OCI-LY3 (cell line): ENCODE data around the gene GABRR1.

Experiments
- H2AFZ ChIP-seq: fragments of 200-600, 300-600 bp; shearing (Covaris generic); 2 replicates; pipeline ENCODE4 v1.6.0; 2014; ENCODE audit warnings: antibody characterized with exemption, low read depth, low read length
- H3K27ac ChIP-seq: fragments of 200-600, 300-600 bp; sonication (generic); 2 replicates; pipeline ENCODE4 v1.5.1; 2014; ENCODE audit warnings: mild to moderate bottlenecking, low read length, moderate library complexity, mixed read lengths
- H3K27me3 ChIP-seq: fragments of 200-600, 300-600 bp; sonication (generic); 2 replicates; pipeline ENCODE4 v1.6.1; 2014; ENCODE audit warnings: low read depth, low read length, mixed read lengths
- H3K36me3 ChIP-seq: fragments of 200-600, 300-600 bp; sonication (generic); replicated peaks from 2 replicates; pipeline ENCODE3; 2014; ENCODE audit warnings: low read depth, low read length, mixed read lengths
- H3K4me1 ChIP-seq: fragments of 300-600, 200-600 bp; sonication (generic); 2 replicates; pipeline ENCODE4 v1.6.1; 2014; ENCODE audit warnings: low read length, mixed read lengths
- H3K4me2 ChIP-seq: fragments of 200-600, 300-600 bp; sonication (generic); 2 replicates; pipeline ENCODE4 v1.6.1; 2014; ENCODE audit warnings: low read length, mixed read lengths
- H3K4me3 ChIP-seq: fragments of 300-600, 200-600 bp; sonication (generic); 2 replicates; pipeline ENCODE4 v1.5.1; 2014; ENCODE audit warnings: antibody characterized with exemption, mild to moderate bottlenecking, low read length, moderate library complexity
- H3K79me2 ChIP-seq: fragments of 300-600, 200-600 bp; shearing (Covaris generic); 2 replicates; pipeline ENCODE4 v1.6.1; 2014; ENCODE audit warnings: mild to moderate bottlenecking, low read length, mixed read lengths
- H3K9ac ChIP-seq: fragments of 300-600, 200-600 bp; shearing (Covaris generic); 2 replicates; pipeline ENCODE4 v1.6.0; 2014; ENCODE audit warnings: mild to moderate bottlenecking, low read length, moderate library complexity
- H3K9me3 ChIP-seq: fragments of 200-600, 300-600 bp; shearing (Covaris generic); 2 replicates; pipeline ENCODE4 v1.6.1; 2014; ENCODE audit warnings: low read length, mixed read lengths; ENCODE audit not compliant: insufficient read depth
- H4K20me1 ChIP-seq: fragments of 200-600, 300-600 bp; sonication (generic); 2 replicates; pipeline ENCODE4 v1.6.1; 2016; ENCODE audit warnings: low read length, mixed read lengths; ENCODE audit not compliant: insufficient read depth
- CTCF ChIP-seq: fragments of 200-600, 300-600 bp; sonication (generic); IDR thresholded peaks from 2 replicates; pipeline ENCODE4 v1.5.1; 2014; ENCODE audit warnings: antibody characterized with exemption, low read length, low read depth
- EZH2phosphoT487 ChIP-seq: fragments of 200-600 bp; shearing (Covaris generic); IDR thresholded peaks from 2 replicates; pipeline ENCODE4 v1.6.1; 2018; ENCODE audit warnings: antibody characterized with exemption, mixed run types, low read depth

GABRR1 gene

GRCh38 chr6:89258912-89259311, 41.8 kb upstream of the GABRR1 start:
- no peak for TF ChIP-seq EZH2phosphoT487
- TF ChIP-seq CTCF = no peak
- no peak overlapping the region for H2AFZ ChIP-seq
- H3K4me3 ChIP-seq = no peak overlapping the region
- H3K4me1 ChIP-seq = no peaks in the 10 kb centered on the region
- no peak overlapping the region for H3K27ac ChIP-seq
- no peak overlapping the region for H3K4me2 ChIP-seq
- no peaks in the 10 kb centered on the region for H4K20me1 ChIP-seq
- no peaks in the 10 kb centered on the region for H3K36me3 ChIP-seq
- no peaks in the 10 kb centered on the region for H3K9me3 ChIP-seq
- no peak overlapping the region for H3K9ac ChIP-seq
- no peaks in the 10 kb centered on the region for H3K79me2 ChIP-seq
- no peaks in the 10 kb centered on the region for H3K27me3 ChIP-seq

- Histone ChIP-seq H3K4me2 (no peak overlapping the region), H3K4me1 (no peaks in the 10 kb centered on the region), H2AFZ (no peak overlapping the region), H3K27ac (no peak overlapping the region), H4K20me1 (no peaks in the 10 kb centered on the region), H3K27me3 (no peaks in the 10 kb centered on the region), H3K4me3 (no peak overlapping the region), H3K9me3 (no peaks in the 10 kb centered on the region), H3K36me3 (no peaks in the 10 kb centered on the region), H3K9ac (no peak overlapping the region), H3K79me2 (no peaks in the 10 kb centered on the region)
- no peak for TF ChIP-seq CTCF
- TF ChIP-seq EZH2phosphoT487 = no peak
Measured at GRCh38 chr6:89257781-89258180, 40.6 kb upstream of the GABRR1 start.

- H3K79me2 ChIP-seq = no peaks in the 10 kb centered on the region
- H3K4me3 ChIP-seq = no peak overlapping the region
- no peak overlapping the region for H3K9ac ChIP-seq
- no peak overlapping the region for H3K27ac ChIP-seq
- H3K27me3 ChIP-seq = no peaks in the 10 kb centered on the region
- no peak overlapping the region for H2AFZ ChIP-seq
- no peaks in the 10 kb centered on the region for H3K4me1 ChIP-seq
- TF ChIP-seq CTCF = no peak
- no peak for TF ChIP-seq EZH2phosphoT487
- no peaks in the 10 kb centered on the region for H3K9me3 ChIP-seq
- no peaks in the 10 kb centered on the region for H3K36me3 ChIP-seq
- no peaks in the 10 kb centered on the region for H4K20me1 ChIP-seq
- no peak overlapping the region for H3K4me2 ChIP-seq
Measured at GRCh38 chr6:89257346-89257745, 40.2 kb upstream of the GABRR1 start.

GRCh38 chr6:89255417-89255816, 38.3 kb upstream of the GABRR1 start:
- Histone ChIP-seq H3K4me3 (no peak overlapping the region), H3K79me2 (no peaks in the 10 kb centered on the region), H3K9ac (no peak overlapping the region), H3K4me1 (no peaks in the 10 kb centered on the region), H4K20me1 (no peaks in the 10 kb centered on the region), H3K36me3 (no peaks in the 10 kb centered on the region), H3K4me2 (no peak overlapping the region), H3K27ac (no peak overlapping the region), H2AFZ (no peak overlapping the region), H3K9me3 (no peaks in the 10 kb centered on the region), H3K27me3 (no peaks in the 10 kb centered on the region)
- no peak for TF ChIP-seq EZH2phosphoT487
- TF ChIP-seq CTCF = no peak
